HTR-8/SVneo (cell line): Measurements from ENCODE around the gene ASB2.
A peak's percentile ranks its signal among the peaks of the same experiment; 100 is the strongest.

ENCODE experiments used
- DNase-seq: peaks from one replicate; pipeline ENCODE4 v3.0.0; 2011; ENCODE audit warnings: low spot score, mixed read lengths; ENCODE audit not compliant: insufficient read length
- FAIRE-seq: peaks from 2 replicates; lab custom pipeline; 2011; peaks lifted over from hg19 to GRCh38; lab: Jason Lieb, UNC

ASB2 gene, protein sequence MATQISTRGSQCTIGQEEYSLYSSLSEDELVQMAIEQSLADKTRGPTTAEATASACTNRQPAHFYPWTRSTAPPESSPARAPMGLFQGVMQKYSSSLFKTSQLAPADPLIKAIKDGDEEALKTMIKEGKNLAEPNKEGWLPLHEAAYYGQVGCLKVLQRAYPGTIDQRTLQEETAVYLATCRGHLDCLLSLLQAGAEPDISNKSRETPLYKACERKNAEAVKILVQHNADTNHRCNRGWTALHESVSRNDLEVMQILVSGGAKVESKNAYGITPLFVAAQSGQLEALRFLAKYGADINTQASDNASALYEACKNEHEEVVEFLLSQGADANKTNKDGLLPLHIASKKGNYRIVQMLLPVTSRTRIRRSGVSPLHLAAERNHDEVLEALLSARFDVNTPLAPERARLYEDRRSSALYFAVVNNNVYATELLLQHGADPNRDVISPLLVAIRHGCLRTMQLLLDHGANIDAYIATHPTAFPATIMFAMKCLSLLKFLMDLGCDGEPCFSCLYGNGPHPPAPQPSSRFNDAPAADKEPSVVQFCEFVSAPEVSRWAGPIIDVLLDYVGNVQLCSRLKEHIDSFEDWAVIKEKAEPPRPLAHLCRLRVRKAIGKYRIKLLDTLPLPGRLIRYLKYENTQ

DNA sequence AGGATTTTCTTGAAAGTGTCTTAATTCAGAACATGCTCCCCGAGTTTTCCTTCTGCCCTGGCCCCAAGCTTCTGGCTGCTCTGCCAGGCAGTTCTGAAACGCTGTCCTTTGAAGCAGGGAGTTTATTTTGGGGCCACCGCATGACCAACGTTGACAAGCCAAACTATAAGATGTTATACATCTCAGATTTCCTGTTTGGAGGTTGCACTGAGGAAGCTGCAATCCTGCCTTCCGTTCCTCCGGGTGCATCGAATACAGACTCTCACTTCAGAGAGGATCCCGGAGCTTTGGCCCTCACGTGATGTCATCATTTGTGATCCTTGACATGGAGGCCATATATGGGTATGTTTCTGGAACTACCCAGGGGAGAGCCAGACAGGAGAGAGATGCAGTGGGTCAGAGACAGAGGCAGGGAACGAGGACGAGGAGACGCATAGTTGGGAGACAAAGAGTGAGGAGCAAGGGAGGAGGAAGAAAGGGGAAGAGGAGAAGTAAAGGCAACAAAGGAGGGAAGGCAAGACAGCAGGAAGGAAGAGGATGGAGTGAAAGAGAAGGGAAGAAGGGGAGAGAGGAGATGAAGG is at the start of gene ASB2:
ASB2 (minus strand) TSS at position 94 of the 581 bp plus-strand sequence. CDS start 12,031 bp downstream, outside the sequence.
- DNase-seq = no peak
- no peak for FAIRE-seq

DNA sequence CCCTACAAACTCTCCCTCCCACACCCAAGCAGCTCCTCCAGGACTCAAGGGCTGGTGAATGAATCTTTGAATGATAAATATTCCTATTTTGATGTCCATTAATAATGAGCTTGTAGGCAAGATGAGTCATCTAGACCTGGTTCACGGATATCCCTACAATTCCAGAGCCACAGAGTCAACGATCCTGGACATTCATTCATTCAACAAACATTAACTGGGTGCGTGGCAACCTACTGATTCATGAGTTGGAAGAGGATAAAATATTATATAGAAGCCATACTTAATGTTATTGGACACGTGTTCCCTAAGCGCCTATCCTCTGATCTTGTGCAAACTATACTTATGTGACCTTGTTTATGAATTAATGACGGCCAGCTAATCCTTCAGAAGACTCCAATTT is 49.4 kb upstream of the ASB2 start:
- FAIRE-seq (no peak), DNase-seq (no peak)

DNA sequence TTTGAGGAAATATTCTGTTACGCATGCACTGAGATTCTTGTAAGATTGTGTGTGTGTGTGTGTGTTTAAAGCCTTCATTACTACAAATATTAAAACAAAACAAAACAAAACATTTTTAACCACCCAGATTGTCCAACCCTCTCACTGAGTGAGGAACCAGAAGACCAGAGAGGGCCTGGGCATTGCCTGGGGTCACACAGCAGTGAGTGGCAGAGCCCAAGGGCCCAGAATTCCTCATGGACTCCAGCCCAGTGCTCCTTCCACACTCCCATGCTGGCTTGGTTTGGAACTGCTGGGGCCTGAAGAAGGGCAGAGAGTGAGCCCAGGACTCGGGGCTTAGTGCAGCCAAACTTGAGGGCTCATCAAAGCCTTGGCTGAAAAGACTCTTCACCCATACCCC is 48.2 kb upstream of the ASB2 start:
- no peak for FAIRE-seq
- DNase-seq = no peak

DNA sequence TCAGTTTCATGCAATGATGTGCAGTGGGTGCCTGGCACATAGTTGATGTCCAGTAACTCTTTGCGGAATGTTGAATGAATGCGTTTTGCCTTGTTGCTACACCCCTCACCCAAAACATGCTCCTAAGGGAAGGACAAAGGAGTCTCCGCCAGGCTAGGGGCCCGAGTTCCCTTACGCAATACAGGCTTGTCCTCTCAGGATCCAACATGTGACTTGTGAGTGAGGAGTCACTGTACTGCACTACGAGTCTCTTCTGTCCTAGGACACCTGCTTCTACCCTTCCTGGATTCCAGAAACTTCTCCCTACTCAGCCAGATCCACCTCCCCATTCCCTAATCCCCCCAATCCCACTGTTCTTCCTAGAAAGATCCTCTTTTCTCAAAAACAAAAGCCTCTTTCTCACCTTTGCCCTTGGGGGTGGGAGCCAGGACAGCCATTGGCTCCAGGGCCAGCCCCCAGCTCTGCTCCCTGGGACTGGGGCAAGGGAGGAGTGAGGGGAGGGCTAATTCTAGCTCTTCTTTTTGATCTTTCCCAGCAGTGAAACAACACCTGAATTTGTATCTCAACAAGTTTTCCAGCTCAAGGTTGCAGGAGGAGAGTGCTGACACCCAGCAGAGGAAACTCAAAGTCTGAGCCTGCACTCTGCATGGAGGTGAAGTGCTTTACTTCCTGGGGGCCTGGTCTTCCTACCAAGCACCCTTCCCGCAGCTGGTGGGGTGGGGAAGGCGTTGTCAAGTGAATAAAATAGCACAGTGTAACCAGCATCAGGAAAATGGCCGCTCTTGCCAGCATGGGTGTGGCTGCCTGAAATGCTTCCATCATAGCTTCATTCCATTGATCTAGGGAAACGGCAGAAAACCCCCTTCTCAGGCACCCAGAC is 46.4 kb upstream of the ASB2 start:
- no peak for DNase-seq
- FAIRE-seq = no peak

DNA sequence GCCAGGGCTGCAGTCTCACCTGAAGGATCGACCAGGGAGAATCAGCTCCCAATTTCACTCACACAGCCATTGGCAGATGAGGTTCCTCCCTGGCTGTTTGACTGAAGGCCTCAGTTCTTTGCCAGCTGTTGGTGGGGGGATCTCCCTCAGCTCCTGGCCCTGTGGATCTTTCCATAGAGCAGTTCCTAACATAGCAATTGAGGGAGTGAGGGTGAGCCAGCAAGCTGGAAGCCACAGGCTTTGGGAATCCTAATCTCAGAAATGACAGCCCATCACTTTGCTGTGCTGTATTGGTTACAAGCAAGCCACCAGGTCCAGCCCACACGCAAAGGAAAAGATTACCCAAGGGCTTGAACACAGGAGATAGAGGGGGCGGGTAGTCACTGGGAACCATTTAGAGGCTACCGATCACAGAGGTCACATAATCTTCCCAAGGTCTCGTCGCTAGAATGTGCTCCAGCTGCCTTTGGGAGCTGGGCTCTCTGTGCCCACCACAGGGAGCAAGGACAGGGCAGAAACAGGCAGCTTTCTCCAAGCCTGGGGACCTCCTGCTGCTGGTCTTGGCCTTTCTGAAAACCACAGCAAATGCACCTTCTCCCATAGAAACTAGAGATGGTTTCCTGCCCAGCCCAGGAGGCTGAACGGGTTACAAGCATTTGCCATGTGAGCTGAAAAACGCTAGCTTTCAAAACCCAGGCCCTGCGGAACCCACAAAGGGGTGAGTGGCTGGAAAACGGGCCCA is 45.2 kb upstream of the ASB2 start:
- DNase-seq (no peak), FAIRE-seq (no peak)

DNA sequence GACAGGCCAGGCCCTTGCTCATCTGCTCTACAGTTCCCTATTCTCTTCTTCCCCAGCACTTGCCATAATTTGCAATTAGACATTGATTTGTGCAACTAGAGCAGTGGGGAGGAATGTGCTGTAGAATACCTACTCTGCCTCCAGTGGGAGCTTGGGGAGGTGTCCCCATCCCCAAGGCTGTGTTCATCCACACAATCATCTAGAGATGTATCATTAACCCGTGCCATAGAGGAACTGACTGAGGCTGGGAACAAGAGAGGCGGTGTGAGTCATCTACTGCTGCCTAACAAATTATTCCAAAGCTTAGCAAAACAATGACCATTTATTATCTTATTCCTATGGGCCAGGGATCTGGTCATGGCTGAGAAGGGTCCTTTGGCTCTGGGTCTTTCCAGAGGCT is 44.6 kb upstream of the ASB2 start:
- DNase-seq (no peak), FAIRE-seq (no peak)

DNA sequence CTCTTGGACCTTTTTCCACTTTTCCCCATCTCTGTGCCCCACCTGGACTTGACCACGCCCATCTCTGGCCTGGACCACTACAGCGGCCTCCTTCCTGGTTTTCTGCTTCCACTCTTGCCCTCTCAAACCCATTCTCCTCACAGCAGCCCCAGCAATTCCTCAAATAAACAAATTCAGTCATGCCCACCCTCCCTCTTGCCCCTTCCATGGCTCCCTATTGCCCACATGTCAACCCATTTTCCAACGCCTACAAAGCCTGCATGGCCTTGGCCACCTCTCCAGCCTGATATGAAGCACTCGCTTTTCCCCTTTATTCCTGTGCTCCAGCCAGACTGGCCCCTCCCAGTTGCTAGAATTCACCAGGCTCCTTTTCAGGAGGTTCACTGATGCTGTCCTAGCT is 43.9 kb upstream of the ASB2 start:
- DNase-seq = no peak
- no peak for FAIRE-seq

DNA sequence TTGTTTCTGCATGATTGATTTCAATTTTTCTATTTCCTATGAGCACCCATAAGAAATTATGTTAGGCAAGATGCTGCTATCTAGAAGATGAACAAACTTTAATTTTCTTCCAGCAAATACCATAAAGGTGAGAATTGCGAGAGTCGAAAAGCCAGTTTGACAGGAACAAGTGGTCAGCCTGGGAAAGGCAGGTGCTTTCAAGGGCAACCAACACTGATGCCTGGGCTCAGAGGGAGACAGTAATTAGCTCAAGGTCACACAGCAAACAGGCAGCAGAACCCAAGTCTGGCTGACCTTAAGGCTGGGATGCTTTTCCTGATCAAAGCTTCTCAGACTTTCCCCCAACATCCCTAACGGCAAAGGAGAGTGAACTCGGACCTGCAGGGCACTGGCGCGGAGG is 43.0 kb upstream of the ASB2 start:
- FAIRE-seq (no peak), DNase-seq (no peak)

DNA sequence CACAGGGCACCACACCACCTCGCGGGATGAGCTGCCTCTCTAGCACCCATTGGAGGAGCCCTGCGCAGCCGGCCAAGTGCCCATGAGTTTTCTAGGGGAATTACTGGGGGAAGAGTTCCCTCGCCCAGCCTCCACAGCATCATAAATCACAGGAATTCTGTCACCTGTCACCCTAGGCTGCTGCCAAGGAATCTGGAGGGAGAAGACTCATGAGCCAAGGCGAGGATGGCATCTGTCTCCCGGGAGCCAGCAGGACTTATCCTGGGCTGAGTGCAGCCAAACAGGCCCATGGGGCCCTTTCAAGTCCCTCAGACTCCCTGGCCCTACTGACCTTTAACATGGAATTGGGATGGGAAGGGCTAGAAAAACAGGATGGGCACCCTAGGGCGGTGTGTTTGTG is 41.9 kb upstream of the ASB2 start:
- FAIRE-seq = no peak
- no peak for DNase-seq

DNA sequence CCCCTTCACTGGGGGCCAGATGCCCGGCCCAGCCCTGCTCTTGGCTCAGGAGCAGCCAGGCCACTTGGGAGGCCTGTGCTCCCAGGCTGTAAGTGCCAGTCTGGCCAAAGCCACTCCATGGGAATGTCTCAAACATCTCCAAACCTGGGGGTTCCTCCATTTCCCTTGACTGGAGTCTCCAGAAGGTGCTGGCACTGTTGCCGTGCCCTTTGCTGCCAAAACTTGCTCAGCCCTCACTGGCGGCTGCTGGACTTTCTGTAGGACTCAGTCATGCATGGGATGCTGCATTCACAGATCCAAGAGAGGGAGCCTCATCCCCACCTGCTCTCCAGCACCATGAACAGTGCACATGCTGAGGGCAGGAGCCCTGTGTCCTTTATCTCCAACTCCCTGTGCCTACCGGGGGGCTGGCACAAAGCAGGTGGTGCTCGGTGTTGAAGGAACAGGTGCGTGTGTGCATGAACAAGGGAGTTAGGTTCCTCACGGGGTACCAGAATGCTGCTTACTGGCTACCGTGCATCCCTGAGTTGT is 40.1 kb upstream of the ASB2 start:
- FAIRE-seq = no peak
- no peak for DNase-seq

DNA sequence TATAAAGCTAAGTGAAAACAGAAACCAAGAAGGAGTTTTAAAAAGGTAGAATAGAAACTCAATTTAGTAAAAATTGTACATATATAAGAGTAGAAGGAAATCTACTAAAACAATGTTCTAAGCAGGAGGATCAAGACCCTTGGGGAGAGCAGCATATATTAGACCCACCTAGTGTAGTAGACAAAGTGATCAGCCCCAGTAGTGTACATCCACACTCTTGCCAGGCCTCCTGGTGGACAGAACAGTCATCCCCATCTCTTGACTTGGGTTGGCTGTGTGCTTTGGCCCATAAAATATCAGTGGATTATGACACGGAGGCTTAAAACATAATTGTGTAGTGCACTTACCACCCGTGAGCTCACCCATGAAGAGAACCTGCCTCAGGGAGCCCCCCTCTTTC is 38.9 kb upstream of the ASB2 start:
- DNase-seq (no peak), FAIRE-seq (no peak)

DNA sequence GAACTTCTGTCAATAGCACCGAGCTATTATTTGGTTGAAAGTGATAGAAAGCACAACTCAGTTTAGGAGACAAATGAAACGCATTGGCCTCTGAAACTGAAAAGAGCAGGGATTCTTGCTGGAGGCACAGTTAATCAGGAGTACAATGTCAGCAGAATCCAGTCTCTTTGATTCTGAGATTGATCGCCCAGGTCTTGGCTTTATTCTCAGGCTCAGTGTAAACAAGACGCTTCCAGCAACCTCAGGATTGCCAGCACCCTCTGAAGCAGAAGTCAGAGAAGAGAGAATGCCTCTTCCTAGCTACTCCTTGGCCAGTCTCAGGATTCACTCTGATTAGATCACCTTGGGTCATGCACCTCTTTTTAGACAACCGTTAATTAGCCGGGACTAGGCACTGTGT is 38.0 kb upstream of the ASB2 start:
- DNase-seq (no peak), FAIRE-seq (no peak)

DNA sequence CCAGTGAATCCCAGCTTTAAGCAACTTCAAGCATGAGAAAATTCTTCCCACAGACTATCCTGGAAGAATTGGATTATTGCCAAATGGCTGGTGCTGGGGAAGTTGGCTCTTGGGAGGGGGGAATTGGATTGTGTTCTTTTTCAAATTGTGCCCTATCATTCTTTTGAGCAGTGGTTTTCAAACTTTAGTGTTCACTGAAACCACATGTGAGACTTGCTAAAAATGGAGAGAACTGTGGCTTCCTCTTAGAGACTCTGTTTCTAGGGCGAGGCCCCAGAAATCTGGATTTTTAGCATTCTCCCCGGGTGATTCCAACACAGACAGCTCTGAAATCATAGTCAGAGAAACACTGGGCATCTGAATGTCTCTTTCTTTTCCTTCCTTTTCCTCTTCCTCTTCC is 35.4 kb upstream of the ASB2 start:
- FAIRE-seq = no peak
- DNase-seq = no peak

DNA sequence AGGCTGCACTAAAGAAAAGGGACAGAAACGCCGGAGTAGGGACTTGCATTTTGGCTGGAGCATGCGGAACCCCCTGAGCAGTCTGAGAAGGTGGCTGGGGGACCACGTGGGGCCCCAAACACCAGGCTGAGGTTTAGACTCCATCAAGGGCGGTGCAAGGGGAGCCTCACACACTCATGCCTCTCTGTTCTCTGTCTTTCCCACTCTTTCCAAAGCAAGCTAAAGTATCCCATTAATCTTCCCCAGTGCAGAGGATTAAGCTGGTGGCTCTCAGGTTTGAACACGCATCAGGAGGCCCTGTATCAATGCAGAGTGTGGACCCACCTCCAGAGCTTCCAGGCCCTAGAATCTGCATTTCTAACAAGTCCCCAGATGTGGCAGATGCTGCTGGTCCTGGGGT is 34.3 kb upstream of the ASB2 start:
- DNase-seq (no peak), FAIRE-seq (no peak)

DNA sequence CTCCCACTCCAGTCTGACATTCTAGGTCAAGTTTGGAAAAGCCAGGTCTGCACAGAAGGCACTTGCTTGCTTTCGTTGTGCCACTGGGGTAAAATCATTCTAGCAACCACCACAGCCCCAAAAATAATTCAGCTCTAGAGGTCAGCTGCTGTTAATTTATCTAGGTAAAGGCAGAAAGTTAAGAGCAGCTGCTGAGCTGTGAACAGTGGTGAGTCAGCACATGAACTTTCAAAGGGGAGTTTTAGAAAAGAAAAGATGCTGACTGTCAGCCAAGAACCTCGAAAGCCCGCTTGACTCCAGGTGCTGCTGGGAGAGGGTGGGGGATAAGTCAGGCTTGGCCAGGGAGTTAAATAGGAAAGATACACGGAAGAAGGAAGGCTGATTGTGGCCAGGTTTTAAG is 33.4 kb upstream of the ASB2 start:
- no peak for FAIRE-seq

DNA sequence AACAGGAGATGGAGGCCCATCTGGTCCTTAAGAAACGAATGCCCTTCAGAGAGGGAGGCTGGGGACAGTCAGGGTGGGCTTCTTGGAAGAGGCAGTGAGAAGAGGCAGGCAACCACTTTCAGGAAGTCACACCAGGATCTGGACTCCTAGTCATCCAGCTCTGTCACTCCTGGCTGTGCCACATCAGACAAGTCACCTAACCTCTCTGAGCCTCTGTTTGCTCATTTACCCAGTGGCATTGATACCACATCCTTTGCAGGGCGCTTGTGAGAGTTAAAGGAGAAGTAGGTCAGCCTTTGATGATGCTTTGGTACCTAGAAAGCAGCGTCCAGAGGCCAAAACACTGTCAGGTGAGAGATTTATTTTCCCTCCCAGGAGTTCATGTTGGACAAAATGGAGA is 31.9 kb upstream of the ASB2 start:
- FAIRE-seq = no peak
- DNase-seq = no peak

More for the DNA sequence above, 33.4 kb upstream of the ASB2 start:
- peak; percentile 26 for DNase-seq

DNA sequence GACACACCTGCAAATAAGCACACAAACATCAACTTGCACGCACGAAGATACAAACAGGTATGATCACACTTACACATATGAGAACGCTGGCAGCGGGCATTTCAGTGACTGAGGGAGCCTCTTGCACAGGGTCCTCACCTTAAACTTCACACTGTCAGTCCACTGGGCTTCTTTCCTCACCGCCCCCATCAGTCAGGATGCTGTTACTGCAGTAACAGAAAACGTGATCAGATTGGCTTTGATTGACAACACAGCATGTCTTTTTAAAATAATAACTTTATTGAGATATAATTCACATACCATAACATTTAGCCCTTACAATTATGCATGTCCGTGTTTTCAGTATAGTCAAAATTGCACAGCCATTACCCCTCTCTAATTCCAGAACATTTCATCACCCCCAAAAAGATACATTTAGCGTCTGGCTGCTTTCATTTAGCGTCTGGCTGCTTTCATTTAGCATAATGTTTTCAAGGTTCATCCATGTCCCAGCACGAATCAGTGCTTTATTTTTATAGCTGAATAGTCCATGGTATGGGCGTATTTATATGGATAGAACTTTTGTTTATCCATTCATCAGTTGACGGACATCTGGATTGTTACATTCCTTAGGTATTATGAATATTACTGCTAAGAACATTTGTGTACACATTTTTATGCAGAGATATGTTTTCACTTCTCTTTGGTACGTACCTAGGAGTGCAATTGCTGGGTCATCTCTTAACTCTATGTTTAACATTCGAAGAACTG is 29.1 kb upstream of the ASB2 start:
- no peak for DNase-seq
- no peak for FAIRE-seq

DNA sequence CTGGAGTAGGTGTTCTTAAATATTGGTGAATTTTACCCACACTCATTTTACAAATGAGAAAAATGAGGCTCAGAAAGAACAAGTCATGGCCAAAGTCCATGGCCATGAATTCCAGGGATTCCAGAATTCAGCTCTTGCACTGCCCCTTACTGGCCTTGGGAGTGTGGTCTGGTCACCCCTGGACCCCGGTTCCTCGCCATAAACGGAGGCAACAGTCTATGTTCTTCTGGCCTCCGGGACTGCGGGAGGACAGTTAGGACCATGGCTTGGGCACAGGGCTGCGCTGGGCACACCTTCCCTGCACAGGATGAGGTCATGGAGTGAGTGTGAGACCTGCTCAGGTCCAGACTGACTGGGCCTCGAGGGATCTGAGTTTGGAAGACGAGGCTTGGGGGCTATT is 27.6 kb upstream of the ASB2 start:
- DNase-seq (no peak), FAIRE-seq (no peak)

DNA sequence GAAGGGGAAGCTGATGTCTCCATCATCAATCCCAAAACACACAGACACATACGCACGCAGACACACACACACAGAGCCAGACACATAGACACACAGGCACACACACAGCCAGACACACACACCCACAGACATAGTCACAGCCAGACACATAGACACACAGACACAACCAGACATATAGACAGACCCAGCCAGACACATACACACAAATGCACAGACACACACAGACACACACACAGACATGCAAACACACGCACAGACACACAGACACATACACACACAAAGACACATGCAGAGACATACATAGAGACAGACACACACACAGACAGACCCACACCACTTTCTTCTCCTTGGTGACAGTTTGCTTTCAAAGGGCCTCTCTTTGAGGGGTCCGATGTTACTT is 27.0 kb upstream of the ASB2 start:
- DNase-seq (no peak), FAIRE-seq (peak; percentile 48)
